ENCODE results near the gene ST8SIA6. TPM values are rescaled to one million over a fixed set of nuclear protein-coding genes. Genes with fewer than 3 reads are reported as not detected.

The ST8SIA6 gene
- total RNA-seq, 4 donors from 2014 or later = 0.45 to 5.6 (median 1.5) TPM

- Histone ChIP-seq H3K4me3 (replicated peaks in 1 of 3) (no peak overlapping the region), H3K4me1 (no peaks in the 10 kb centered on the region), H3K9me3 (no peaks in the 10 kb centered on the region), H3K27me3 (no peaks in the 10 kb centered on the region), H3K27ac (no peak overlapping the region), H3K36me3 (no peaks in the 10 kb centered on the region)
- intact Hi-C loops (cut with DNase I) = no loop called here
- 51 to 80% methylated on average over 3 of the region's 3 CpGs for WGBS, 2 donors
- TF ChIP-seq POLR2A (IDR thresholded peaks at IDR 0.05) (no peak), CTCF (IDR thresholded peaks at IDR 0.05) (no peak)
- no peak for DNase-seq
Measured at GRCh38 chr10:17427201-17427600, 27.2 kb downstream of the ST8SIA6 start.

GRCh38 chr10:17426263-17426750 is 28.1 kb downstream of the ST8SIA6 start:
- no peaks in the 10 kb centered on the region for H3K27me3 ChIP-seq
- no peaks in the 10 kb centered on the region for H3K4me1 ChIP-seq
- H3K36me3 ChIP-seq = no peaks in the 10 kb centered on the region
- H3K4me3 ChIP-seq (replicated peaks in 1 of 3) = no peak overlapping the region
- TF ChIP-seq CTCF (IDR thresholded peaks at IDR 0.05) = no peak
- no peak for TF ChIP-seq POLR2A (IDR thresholded peaks at IDR 0.05)
- no peak for DNase-seq
- no peak overlapping the region for H3K27ac ChIP-seq
- no peaks in the 10 kb centered on the region for H3K9me3 ChIP-seq
- 54 to 64% methylated on average over 5 of the region's 5 CpGs for WGBS, 2 donors
- intact Hi-C loops (cut with DNase I) = no loop called here

- TF ChIP-seq CTCF (IDR thresholded peaks at IDR 0.05) = no peak
- TF ChIP-seq POLR2A (IDR thresholded peaks at IDR 0.05) = no peak
- Histone ChIP-seq H3K9me3 (no peaks in the 10 kb centered on the region), H3K27me3 (no peaks in the 10 kb centered on the region), H3K4me1 (no peaks in the 10 kb centered on the region), H3K4me3 (replicated peaks in 1 of 3) (no peak overlapping the region), H3K27ac (no peak overlapping the region), H3K36me3 (no peaks in the 10 kb centered on the region)
- WGBS, 2 donors = 59 to 65% methylated on average over 6 of the region's 6 CpGs
- DNase-seq = no peak
- intact Hi-C loops (cut with DNase I) = no loop called here
Measured at GRCh38 chr10:17425584-17426262, 28.7 kb downstream of the ST8SIA6 start.

- Histone ChIP-seq H3K27me3 (no peaks in the 10 kb centered on the region), H3K9me3 (no peaks in the 10 kb centered on the region), H3K36me3 (no peaks in the 10 kb centered on the region), H3K4me1 (no peaks in the 10 kb centered on the region), H3K27ac (no peak overlapping the region), H3K4me3 (replicated peaks in 1 of 3) (no peak overlapping the region)
- intact Hi-C loops (cut with DNase I) = no loop called here
- TF ChIP-seq CTCF (IDR thresholded peaks at IDR 0.05) (no peak), POLR2A (IDR thresholded peaks at IDR 0.05) (no peak)
- no peak for DNase-seq
- WGBS, 2 donors = 62 to 63% methylated on average over 2 of the region's 2 CpGs
Measured at GRCh38 chr10:17423632-17424186, 30.7 kb downstream of the ST8SIA6 start.

- no peak for DNase-seq
- no peak overlapping the region for H3K27ac ChIP-seq
- no peak overlapping the region for H3K4me3 ChIP-seq (replicated peaks in 1 of 3)
- no peaks in the 10 kb centered on the region for H3K27me3 ChIP-seq
- intact Hi-C loops (cut with DNase I) = no loop called here
- 82 to 89% methylated on average over 5 of the region's 5 CpGs for WGBS, 2 donors
- no peaks in the 10 kb centered on the region for H3K9me3 ChIP-seq
- TF ChIP-seq CTCF (IDR thresholded peaks at IDR 0.05) (no peak), POLR2A (IDR thresholded peaks at IDR 0.05) (no peak)
- H3K36me3 ChIP-seq = no peaks in the 10 kb centered on the region
- H3K4me1 ChIP-seq = no peaks in the 10 kb centered on the region
Measured at GRCh38 chr10:17422931-17423330, 31.5 kb downstream of the ST8SIA6 start.
